Stimulated activated naive CD4-positive, alpha-beta T cell treated with Interleukin-2 at 50 U/mL for 16 hours (primary cell): Measurements from ENCODE around the gene CMAS.
"Not testable (repeated sequence)": the region's sequence is repeated elsewhere in the genome, so short reads cannot be mapped to it uniquely, and the experiment has no call there.

Experiments used
- DNase-seq: peaks from one replicate; lab custom pipeline; 2025; lab: John Stamatoyannopoulos, UW

CMAS gene

DNA sequence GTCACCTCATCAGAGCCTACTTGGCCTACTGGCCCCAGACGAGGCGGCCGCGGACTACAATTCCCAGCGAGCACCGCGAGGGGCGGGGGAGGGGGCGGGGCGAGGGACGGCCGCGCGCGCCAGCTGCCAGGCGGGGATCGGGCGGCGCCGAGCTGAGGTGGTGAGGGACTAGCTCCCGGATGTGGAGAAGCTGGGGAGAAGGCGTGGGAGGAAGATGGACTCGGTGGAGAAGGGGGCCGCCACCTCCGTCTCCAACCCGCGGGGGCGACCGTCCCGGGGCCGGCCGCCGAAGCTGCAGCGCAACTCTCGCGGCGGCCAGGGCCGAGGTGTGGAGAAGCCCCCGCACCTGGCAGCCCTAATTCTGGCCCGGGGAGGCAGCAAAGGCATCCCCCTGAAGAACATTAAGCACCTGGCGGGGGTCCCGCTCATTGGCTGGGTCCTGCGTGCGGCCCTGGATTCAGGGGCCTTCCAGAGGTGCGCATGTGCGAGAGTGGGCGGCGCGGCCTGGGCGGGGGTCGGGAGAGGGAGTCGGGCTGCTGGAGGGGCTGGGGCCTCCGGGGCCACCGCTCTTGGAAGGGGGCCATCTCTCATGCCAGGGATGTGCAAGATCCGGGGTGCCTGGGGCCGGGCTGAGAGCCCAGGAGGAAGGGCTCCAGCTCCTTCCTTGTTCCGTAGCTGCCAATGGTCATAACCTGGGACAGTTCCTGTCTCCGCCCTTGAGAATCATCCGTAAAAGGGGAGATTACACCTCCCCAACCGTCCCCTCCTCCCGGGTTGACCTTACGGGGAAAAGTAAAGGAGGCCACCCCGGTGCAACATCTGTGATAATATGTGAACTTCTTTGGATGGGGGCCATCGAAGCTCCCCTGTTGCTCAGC is at the start of gene CMAS:
CMAS (plus strand) TSS at position 129 of the 878 bp plus-strand sequence; CDS start at position 215, 86 bp downstream.
- DNase-seq: peak; percentile 79

DNA sequence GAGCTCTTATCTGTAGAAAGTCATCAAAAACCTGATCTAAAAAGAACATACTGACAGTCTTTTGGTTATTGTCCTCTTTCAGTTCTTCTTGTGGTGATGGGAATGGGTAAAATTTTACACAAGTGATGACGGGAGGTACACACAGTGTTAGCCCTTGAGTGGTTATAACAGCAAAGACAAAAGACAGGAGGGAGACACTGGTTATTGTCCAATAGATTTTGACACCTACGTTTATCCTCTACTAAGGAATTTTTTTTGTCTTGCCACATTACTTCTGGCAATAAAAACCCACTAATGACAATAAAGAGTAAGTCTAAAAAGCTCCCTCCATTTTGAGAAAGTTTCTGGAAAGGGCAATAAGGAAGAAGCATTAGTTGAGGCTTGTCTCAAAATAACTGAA is 47.7 kb upstream of the CMAS start:
- no peak for DNase-seq

- DNase-seq: no peak
Measured at GRCh38 chr12:21998782-21999181, 47.2 kb upstream of the CMAS start.

DNA sequence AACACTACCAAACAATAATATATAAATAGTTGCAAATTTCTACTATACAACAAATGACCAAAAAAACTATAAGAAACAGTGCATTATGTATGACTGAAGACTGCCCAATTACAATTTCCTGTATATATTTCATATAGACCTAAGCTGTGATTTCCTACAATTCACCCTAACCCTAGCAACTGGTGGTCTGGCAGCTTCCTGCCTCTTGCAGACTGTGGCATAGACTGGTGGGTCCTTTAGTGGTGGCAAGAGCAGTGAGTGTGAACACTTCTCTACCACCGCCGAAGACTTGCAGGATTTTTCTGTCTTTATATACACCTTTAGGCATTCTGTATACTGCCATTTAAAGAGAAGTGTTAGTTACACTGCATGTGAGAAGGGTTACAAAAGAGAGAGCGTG is 43.6 kb upstream of the CMAS start:
- no peak for DNase-seq

GRCh38 chr12:22007794-22008193 is 38.2 kb upstream of the CMAS start:
- not testable (repeated sequence) for DNase-seq

GRCh38 chr12:22008196-22008595 is 37.8 kb upstream of the CMAS start:
- no peak for DNase-seq

DNA sequence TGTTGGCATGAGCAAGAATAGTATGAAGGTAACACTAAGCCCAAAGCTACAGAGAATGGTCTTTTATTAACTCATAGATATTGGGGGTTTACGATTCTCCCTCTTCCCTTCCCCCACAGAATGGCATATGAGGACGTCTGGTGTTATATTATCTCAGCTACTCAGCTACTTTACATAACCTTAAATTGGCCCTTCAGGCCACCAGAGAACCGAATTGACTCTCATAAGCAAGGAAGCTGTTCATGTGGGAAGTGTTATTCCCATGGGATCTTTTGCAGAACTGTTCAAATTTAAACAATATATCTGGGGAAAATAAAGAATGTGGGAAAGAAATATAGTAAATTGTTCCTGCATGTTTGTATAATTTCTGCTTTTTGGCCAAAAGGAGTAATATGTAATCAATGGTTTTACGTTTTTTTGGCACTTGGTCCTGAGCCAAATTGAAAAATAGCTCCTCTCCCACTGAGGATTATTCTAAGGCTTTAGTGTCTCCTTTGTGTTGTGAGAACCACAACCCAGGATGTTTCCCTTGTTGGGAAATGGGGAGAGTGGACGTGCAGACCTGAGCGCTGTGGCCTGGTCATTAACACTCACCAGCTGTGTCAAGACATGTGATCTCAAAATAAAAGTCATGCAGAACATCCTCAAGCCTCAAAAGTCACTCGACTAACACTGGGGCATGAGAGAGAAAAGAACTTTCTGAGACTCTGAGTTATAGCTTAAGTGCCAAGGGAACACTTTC is 31.8 kb upstream of the CMAS start:
- no peak for DNase-seq

DNA sequence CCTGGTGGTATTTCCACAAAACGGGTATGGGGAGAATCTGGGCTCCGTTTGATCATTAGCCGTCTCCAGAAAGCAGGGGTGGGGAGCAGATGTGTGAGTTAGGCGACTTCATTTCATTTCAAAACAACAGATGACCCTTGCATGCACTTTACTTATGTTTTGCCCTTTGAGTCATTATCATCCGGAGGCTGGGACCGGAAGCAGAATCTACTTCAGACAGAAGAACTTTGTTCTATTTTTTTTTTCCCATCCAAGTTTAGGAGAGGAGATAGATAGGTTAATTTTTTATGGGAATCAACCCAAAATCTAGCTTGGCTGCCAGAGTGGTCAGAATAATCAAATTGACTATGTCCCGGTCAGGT is 31.3 kb upstream of the CMAS start:
- DNase-seq: no peak

- DNase-seq: no peak
Measured at GRCh38 chr12:22016982-22017381, 29.0 kb upstream of the CMAS start.

DNA sequence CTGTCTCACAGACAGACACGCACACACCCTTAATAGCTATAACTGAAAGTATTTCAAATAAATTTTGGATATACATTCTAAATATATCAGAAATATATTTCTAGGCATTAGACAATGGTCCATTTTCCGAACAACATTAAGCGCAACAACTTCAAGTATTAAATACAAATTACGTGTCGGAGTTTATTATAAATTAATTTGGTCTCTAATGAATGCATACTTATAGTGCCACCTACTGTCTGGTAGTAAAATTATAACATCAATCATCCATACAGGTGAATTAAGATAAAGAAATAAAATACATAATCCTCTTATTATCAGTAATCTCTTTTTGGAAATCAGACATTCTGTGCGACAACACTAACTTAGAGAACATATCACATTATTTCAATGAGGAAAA is 27.2 kb upstream of the CMAS start:
- no peak for DNase-seq

GRCh38 chr12:22023489-22023888 is 22.5 kb upstream of the CMAS start:
- not testable (repeated sequence) for DNase-seq

- no peak for DNase-seq
Measured at GRCh38 chr12:22029491-22029890, 16.5 kb upstream of the CMAS start.

- DNase-seq: no peak
Measured at GRCh38 chr12:22029991-22030390, 16.0 kb upstream of the CMAS start.

GRCh38 chr12:22032732-22033131 is 13.3 kb upstream of the CMAS start:
- no peak for DNase-seq

GRCh38 chr12:22034709-22035506 is 11.1 kb upstream of the CMAS start:
- DNase-seq: no peak

GRCh38 chr12:22037947-22038346 is 8.1 kb upstream of the CMAS start:
- DNase-seq: no peak

GRCh38 chr12:22038734-22039133 is 7.3 kb upstream of the CMAS start:
- no peak for DNase-seq

- no peak for DNase-seq
Measured at GRCh38 chr12:22039361-22039760, 6.7 kb upstream of the CMAS start.

GRCh38 chr12:22042976-22043669 is 2.9 kb upstream of the CMAS start:
- DNase-seq: no peak

- DNase-seq: no peak
Measured at GRCh38 chr12:22043943-22044342, 2.1 kb upstream of the CMAS start.

GRCh38 chr12:22044391-22044790 is 1.6 kb upstream of the CMAS start:
- DNase-seq: no peak

DNA sequence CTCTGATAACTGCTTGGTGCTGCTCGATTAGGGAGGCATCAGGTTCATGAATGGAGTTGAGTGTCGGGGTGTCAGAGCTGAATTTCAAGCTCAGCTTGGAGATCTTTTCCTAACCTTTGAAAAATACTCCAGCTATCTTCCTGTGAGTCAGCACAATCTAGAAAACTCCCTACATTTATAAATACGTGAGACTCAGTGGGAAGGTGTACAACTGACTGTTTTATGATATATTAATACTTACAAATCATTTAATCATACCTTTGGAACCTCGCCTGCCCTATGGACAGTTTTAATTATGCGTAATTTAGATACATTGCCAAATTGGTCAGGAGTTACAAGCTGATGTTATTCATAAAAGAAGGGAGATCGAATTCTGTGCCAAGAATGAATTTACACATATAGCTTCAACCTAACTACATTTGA is 961 bp downstream of the CMAS start:
- no peak for DNase-seq
